Measurements from ENCODE around the gene PKM. TPM values are rescaled to one million over a fixed set of nuclear protein-coding genes. Genes with fewer than 3 reads are reported as not detected.
A peak's percentile ranks its signal among the peaks of the same experiment; 100 is the strongest.

PKM gene
- total and polyA plus RNA-seq, 9 of the 15 experiments (the other 6 are each of a cell fraction or from before 2014, with no cell fraction given): 140 to 825 (median 383) TPM

- TF ChIP-seq ZNF280B (CRISPR knock-in tag; IDR thresholded peaks at IDR 0.05): no peak
- 0 out of 2 replicates have a peak, but pooled peaks have one; percentile 12 for TF ChIP-seq FOSL1 (tag; conservative IDR thresholded peaks at IDR 0.05)
- TF ChIP-seq PML (IDR thresholded peaks at IDR 0.05; ENCODE audit: low read length): 0 out of 2 replicates have a peak, but pooled peaks have one; percentile 8
- peak; percentile 48 for TF ChIP-seq HMGN3 (IDR thresholded peaks at IDR 0.05; ENCODE audit: borderline replicate concordance, extremely low read depth, insufficient read length, low read depth, low read length)
- no peak for TF ChIP-seq FOXK1 (CRISPR knock-in tag; IDR thresholded peaks at IDR 0.05; ENCODE audit: borderline replicate concordance)
- no peak for TF ChIP-seq ZFP1 (CRISPR knock-in tag; IDR thresholded peaks at IDR 0.05)
- TF ChIP-seq ZNF318 (IDR thresholded peaks at IDR 0.05; ENCODE audit: borderline replicate concordance in 1 of 2, low read depth in 1 of 2): no peak
- 0 out of 2 replicates have a peak, but pooled peaks have one; percentile 50 for TF ChIP-seq HDAC2 (IDR thresholded peaks at IDR 0.05)
- TF ChIP-seq, protein P1, sequence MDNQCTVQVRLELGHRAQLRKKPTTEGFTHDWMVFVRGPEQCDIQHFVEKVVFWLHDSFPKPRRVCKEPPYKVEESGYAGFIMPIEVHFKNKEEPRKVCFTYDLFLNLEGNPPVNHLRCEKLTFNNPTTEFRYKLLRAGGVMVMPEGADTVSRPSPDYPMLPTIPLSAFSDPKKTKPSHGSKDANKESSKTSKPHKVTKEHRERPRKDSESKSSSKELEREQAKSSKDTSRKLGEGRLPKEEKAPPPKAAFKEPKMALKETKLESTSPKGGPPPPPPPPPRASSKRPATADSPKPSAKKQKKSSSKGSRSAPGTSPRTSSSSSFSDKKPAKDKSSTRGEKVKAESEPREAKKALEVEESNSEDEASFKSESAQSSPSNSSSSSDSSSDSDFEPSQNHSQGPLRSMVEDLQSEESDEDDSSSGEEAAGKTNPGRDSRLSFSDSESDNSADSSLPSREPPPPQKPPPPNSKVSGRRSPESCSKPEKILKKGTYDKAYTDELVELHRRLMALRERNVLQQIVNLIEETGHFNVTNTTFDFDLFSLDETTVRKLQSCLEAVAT (IDR thresholded peaks at IDR 0.05): peak; percentile 85 to 94; a peak in 3 of 4 replicates
- TF ChIP-seq EZH2 (IDR thresholded peaks at IDR 0.05; ENCODE audit: borderline replicate concordance, low read depth, low read length): no peak
- TF ChIP-seq CHD1 (IDR thresholded peaks at IDR 0.05; ENCODE audit: low read length): peak; percentile 81
- TF ChIP-seq TAF9B (IDR thresholded peaks at IDR 0.05; ENCODE audit: partially characterized antibody): no peak
- TF ChIP-seq, protein P2, sequence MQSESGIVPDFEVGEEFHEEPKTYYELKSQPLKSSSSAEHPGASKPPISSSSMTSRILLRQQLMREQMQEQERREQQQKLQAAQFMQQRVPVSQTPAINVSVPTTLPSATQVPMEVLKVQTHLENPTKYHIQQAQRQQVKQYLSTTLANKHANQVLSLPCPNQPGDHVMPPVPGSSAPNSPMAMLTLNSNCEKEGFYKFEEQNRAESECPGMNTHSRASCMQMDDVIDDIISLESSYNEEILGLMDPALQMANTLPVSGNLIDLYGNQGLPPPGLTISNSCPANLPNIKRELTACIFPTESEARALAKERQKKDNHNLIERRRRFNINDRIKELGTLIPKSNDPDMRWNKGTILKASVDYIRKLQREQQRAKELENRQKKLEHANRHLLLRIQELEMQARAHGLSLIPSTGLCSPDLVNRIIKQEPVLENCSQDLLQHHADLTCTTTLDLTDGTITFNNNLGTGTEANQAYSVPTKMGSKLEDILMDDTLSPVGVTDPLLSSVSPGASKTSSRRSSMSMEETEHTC (IDR thresholded peaks at IDR 0.05): no peak
- no peak for TF ChIP-seq PTBP1 (IDR thresholded peaks at IDR 0.05; ENCODE audit: low read depth, low read length)
Observed at GRCh38 chr15:72230197-72231065, 559 bp downstream of the PKM start (continued).
